Mucosa of rectum (tissue), 2 donors: ENCODE measurements around the gene PTPRG.

ENCODE experiments used
- H3K27ac ChIP-seq, 2 donors: one replicate each; pipeline ENCODE4 v1.7.0; 2013; ENCODE audit warnings: inconsistent platforms in 2 of 2, low read depth in 2 of 2, low read length in 2 of 2
- H3K27me3 ChIP-seq, 2 donors: one replicate each; pipeline ENCODE4 v1.7.0; 2013; ENCODE audit warnings: low read length in 2 of 2; ENCODE audit not compliant: control insufficient read depth in 2 of 2, insufficient read depth in 2 of 2
- H3K36me3 ChIP-seq, 2 donors: one replicate each; pipeline ENCODE4 v1.7.0; 2013; ENCODE audit warnings: low read length in 2 of 2; ENCODE audit not compliant: control insufficient read depth in 2 of 2, insufficient read depth in 2 of 2
- H3K4me1 ChIP-seq, 2 donors: one replicate each; pipeline ENCODE4 v1.7.0; 2013; ENCODE audit warnings: low read length in 2 of 2, mild to moderate bottlenecking in 1 of 2; ENCODE audit not compliant: control insufficient read depth in 2 of 2, insufficient read depth in 2 of 2
- H3K4me3 ChIP-seq, 2 donors: one replicate each; pipeline ENCODE4 v1.7.0; 2013; ENCODE audit warnings: low read length in 2 of 2
- H3K9ac ChIP-seq, 2 donors: one replicate each; pipeline ENCODE4 v1.7.0; 2013; ENCODE audit warnings: low read length in 2 of 2, low read depth in 1 of 2, mild to moderate bottlenecking in 1 of 2
- H3K9me3 ChIP-seq, 2 donors: one replicate each; pipeline ENCODE4 v1.7.0; 2013; ENCODE audit warnings: low read length in 2 of 2; ENCODE audit not compliant: control insufficient read depth in 2 of 2
- donor health status: healthy.
- donor health status: Normal muscosa, but diverticular disease.

The PTPRG gene

DNA sequence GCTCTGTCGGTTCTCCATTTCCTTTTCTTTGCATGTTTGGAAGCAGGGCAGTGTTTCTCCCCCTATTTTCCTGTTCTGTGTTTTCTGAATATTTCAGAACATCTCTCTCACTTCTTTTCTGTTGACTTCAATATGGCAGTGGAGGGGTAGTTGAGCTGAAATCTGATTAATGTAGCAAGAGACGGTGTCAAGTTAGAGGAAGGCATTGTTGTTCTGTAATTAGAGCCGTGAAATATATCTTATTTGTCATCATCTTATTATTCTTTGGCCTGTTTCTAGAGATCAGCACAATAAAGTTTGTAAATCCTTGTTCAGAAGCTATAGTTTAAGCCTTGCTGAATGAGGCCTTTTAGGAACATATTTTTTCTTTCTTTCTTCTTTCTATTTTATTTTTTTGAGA, 353.9 kb downstream of the PTPRG start:
- H3K4me3 ChIP-seq, result no peak overlapping the region
- no peak overlapping the region for H3K27ac ChIP-seq
- no peaks in the 10 kb centered on the region for H3K9me3 ChIP-seq
- H3K4me1 ChIP-seq, result no peaks in the 10 kb centered on the region
- H3K9ac ChIP-seq, result no peak overlapping the region
- no peaks in the 10 kb centered on the region for H3K27me3 ChIP-seq
- no peaks in the 10 kb centered on the region for H3K36me3 ChIP-seq

DNA sequence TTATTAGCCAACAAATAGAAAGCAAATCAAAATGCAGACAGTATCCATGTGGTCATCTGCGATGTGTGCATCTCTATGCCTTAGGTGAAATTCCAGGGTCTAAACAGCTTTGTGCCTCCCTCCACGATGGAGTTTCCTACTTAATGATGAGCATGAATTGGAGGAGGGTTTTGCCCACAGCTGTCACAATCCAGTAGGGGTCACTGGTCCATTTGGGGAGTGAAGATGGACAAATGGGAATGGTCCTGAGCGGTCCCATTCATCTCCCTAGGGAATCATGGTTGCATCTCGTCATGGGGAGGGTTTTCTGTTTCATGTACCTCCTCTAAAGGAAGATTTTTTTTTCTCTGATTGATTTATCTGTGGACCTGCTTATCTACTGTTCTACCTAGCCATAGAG, 358.0 kb downstream of the PTPRG start:
- no peak overlapping the region for H3K4me3 ChIP-seq
- no peak overlapping the region for H3K27ac ChIP-seq
- no peak overlapping the region for H3K9ac ChIP-seq
- no peaks in the 10 kb centered on the region for H3K4me1 ChIP-seq
- H3K27me3 ChIP-seq, result no peaks in the 10 kb centered on the region
- no peaks in the 10 kb centered on the region for H3K36me3 ChIP-seq
- no peaks in the 10 kb centered on the region for H3K9me3 ChIP-seq

GRCh38 chr3:61922118-61922517, 360.7 kb downstream of the PTPRG start:
- H3K9ac ChIP-seq, result no peak overlapping the region
- H3K27ac ChIP-seq, result no peak overlapping the region
- H3K4me1 ChIP-seq, result no peaks in the 10 kb centered on the region
- no peaks in the 10 kb centered on the region for H3K27me3 ChIP-seq
- H3K36me3 ChIP-seq, result no peaks in the 10 kb centered on the region
- H3K9me3 ChIP-seq, result no peaks in the 10 kb centered on the region
- no peak overlapping the region for H3K4me3 ChIP-seq

GRCh38 chr3:61924090-61924735, 362.8 kb downstream of the PTPRG start:
- no peaks in the 10 kb centered on the region for H3K9me3 ChIP-seq
- H3K4me1 ChIP-seq, result peaks cover 0 to 2% of the 10 kb centered on the region in 2 donors
- H3K4me3 ChIP-seq, result no peak overlapping the region
- H3K9ac ChIP-seq, result no peak overlapping the region
- H3K36me3 ChIP-seq, result no peaks in the 10 kb centered on the region
- H3K27ac ChIP-seq, result no peak overlapping the region
- no peaks in the 10 kb centered on the region for H3K27me3 ChIP-seq

GRCh38 chr3:61924991-61925390, 363.6 kb downstream of the PTPRG start:
- H3K4me1 ChIP-seq, result peaks cover 0 to 2% of the 10 kb centered on the region in 2 donors
- no peak overlapping the region for H3K27ac ChIP-seq
- H3K36me3 ChIP-seq, result no peaks in the 10 kb centered on the region
- H3K9me3 ChIP-seq, result no peaks in the 10 kb centered on the region
- no peaks in the 10 kb centered on the region for H3K27me3 ChIP-seq
- H3K9ac ChIP-seq, result no peak overlapping the region
- no peak overlapping the region for H3K4me3 ChIP-seq

DNA sequence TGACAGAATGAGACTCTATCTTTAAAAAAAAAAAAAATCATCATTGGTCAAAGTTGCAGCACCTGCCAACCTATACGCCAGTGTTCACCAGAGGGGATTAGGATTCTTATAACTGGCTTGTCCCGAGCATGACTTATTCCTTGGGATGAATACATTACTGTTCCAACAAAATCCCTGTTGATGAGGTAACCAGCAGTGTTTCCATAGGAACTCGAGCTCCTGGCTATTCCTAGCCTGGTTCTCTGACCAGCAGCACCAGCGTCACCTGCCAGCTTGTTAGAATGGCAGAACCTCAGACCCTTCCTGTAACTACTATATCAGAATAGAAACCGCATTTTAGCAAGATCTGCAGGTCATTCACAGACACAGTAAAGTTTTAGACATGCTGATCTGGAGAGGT, 364.4 kb downstream of the PTPRG start:
- Histone ChIP-seq H3K9me3 (no peaks in the 10 kb centered on the region), H3K27ac (no peak overlapping the region), H3K4me3 (no peak overlapping the region), H3K36me3 (no peaks in the 10 kb centered on the region), H3K27me3 (no peaks in the 10 kb centered on the region), H3K4me1 (peaks cover 0 to 2% of the 10 kb centered on the region in 2 donors), H3K9ac (no peak overlapping the region)

DNA sequence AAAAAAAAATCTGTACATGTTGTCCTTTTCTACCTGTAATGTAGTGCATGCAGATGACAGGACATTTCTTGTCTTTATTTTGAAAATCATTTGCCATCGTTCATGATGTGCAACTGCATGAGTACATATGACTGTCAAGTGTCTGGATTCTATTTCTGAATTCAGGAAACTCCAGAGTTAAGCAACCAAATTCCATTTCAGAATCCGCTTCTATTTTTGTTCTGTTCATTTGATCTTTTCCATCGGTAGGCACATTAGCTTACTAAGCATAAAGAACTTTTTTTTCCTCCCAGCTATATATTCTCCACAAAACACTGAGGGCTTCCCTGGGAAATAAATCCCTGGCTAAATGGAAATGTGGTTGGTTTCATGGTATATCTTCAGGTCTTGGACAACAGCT, 365.6 kb downstream of the PTPRG start:
- H3K4me3 ChIP-seq, result no peak overlapping the region
- no peaks in the 10 kb centered on the region for H3K9me3 ChIP-seq
- no peak overlapping the region for H3K27ac ChIP-seq
- H3K27me3 ChIP-seq, result no peaks in the 10 kb centered on the region
- peaks cover 0 to 2% of the 10 kb centered on the region in 2 donors for H3K4me1 ChIP-seq
- H3K9ac ChIP-seq, result no peak overlapping the region
- H3K36me3 ChIP-seq, result no peaks in the 10 kb centered on the region

GRCh38 chr3:61927332-61927731, 366.0 kb downstream of the PTPRG start:
- Histone ChIP-seq H3K36me3 (no peaks in the 10 kb centered on the region), H3K27ac (peak overlapping the region in 1 of 2 donors; percentile 59), H3K27me3 (no peaks in the 10 kb centered on the region), H3K9me3 (no peaks in the 10 kb centered on the region), H3K9ac (no peak overlapping the region), H3K4me3 (no peak overlapping the region), H3K4me1 (peaks cover 0 to 2% of the 10 kb centered on the region in 2 donors)

- Histone ChIP-seq H3K36me3 (no peaks in the 10 kb centered on the region), H3K4me1 (peaks cover 0 to 2% of the 10 kb centered on the region in 2 donors), H3K9me3 (no peaks in the 10 kb centered on the region), H3K9ac (no peak overlapping the region), H3K27me3 (no peaks in the 10 kb centered on the region), H3K27ac (peak overlapping the region in 1 of 2 donors; percentile 59), H3K4me3 (no peak overlapping the region)
Observed at GRCh38 chr3:61928039-61928438, 366.7 kb downstream of the PTPRG start.

DNA sequence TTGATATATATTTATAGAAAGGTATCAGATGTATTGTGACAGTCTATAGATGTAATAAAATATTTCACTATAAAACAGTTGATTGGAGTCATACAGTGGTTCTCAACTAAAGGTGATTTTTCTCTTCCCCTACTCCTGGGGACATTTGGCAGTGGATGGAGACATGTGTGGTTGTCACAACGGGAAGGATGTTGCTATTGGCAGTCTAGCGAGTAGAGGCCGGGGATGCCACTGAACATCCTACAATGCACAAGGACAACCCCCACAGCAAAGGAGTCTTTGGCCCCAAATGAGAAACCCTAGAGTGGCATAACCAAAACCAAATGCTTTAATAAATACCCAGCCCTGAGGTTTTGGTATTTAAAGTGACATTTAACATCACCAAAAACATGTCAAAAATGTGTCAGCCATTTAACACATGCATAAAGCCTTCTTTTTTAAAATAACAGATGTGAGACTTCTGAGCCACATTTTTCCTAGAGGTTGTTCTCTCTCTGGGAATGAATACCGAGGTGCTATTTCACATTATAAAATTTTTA, 367.5 kb downstream of the PTPRG start:
- Histone ChIP-seq H3K4me3 (no peak overlapping the region), H3K36me3 (no peaks in the 10 kb centered on the region), H3K27ac (no peak overlapping the region), H3K27me3 (no peaks in the 10 kb centered on the region), H3K9me3 (no peaks in the 10 kb centered on the region), H3K9ac (no peak overlapping the region), H3K4me1 (peaks cover 0 to 2% of the 10 kb centered on the region in 2 donors)
